Mucosa of descending colon (tissue), 3 donors: ENCODE data around the gene TMEM165. TPM values are rescaled to one million over a fixed set of nuclear protein-coding genes. Genes with fewer than 3 reads are reported as not detected.
"Not testable (repeated sequence)": the region's sequence is repeated elsewhere in the genome, so short reads cannot be mapped to it uniquely, and the experiment has no call there.

Experiments
- ATAC-seq: fragments of 200-7000 bp; cut with Tn5 transposase; one replicate; pipeline ENCODE4 v1.9.1; 2020; ENCODE audit warnings: mild to moderate bottlenecking, moderate library complexity
- DNase-seq, 3 donors: peaks; one replicate each; pipeline ENCODE4 v3.0.0-alpha.2; 2020
- H3K36me3 ChIP-seq: fragments of 200-600 bp; one replicate; pipeline ENCODE4 v1.8.0; 2021; ENCODE audit warnings: low read depth, mild to moderate bottlenecking
- H3K4me1 ChIP-seq: fragments of 200-600 bp; one replicate; pipeline ENCODE4 v1.8.0; 2021; ENCODE audit warnings: low read depth, mild to moderate bottlenecking
- H3K4me3 ChIP-seq: fragments of 200-600 bp; one replicate; pipeline ENCODE4 v1.8.0; 2021; ENCODE audit warnings: mild to moderate bottlenecking
- H3K9me3 ChIP-seq: fragments of 200-600 bp; one replicate; pipeline ENCODE4 v1.8.0; 2021; ENCODE audit warnings: mild to moderate bottlenecking
- CTCF ChIP-seq: fragments of 200-600 bp; IDR thresholded peaks from one replicate; pipeline ENCODE4 v1.8.0; 2022; ENCODE audit warnings: antibody characterized with exemption, mild to moderate bottlenecking
- intact Hi-C, 2 donors: fragments of 100-400 bp; cut with DNase I in 1 of 2; cut with micrococcal nuclease in 1 of 2; formaldehyde crosslinking; loops; one replicate each; pipeline versions ENCODE4 v1.11.0 to v1.11.1; 2022; cut with DNase I, micrococcal nuclease
- total RNA-seq, 3 donors: library from RNA; stranded (reverse); fragmentation: NEBNext Ultra II Directional in 2 of 3; extraction: Animal tissue kit (Norgen Biotek cat#: 25700) in 2 of 3; gene quantifications; one replicate each; pipeline versions ENCODE4 v1.2.1 to v1.2.4, GENCODE V29; 2021 to 2023
- donor health status: DM: no; HTN: no; CAD: no; lungs with moderate emphysema.
- donor health status: DM: no; HTN: no; CAD: no.
- donor health status: DM: no; HTN: yes; CAD: no.

Gene TMEM165
- total RNA-seq, 3 donors from 2014 or later: 56.4 to 85.8 (median 77.6) TPM

GRCh38 chr4:55348466-55348865 is 47.3 kb upstream of the TMEM165 start:
- Histone ChIP-seq H3K9me3 (no peaks in the 10 kb centered on the region), H3K36me3 (no peaks in the 10 kb centered on the region), H3K4me1 (peaks cover 10% of the 10 kb centered on the region), H3K4me3 (no peak overlapping the region)
- intact Hi-C loops: loop anchor here (10.0 kb wide), 2 partner anchors 46 to 206 kb away; partner anchors contain the start of gene TMEM165 (in 1 of the 2)
- TF ChIP-seq CTCF: no peak
- ATAC-seq (no peak), DNase-seq (no peak)

DNA sequence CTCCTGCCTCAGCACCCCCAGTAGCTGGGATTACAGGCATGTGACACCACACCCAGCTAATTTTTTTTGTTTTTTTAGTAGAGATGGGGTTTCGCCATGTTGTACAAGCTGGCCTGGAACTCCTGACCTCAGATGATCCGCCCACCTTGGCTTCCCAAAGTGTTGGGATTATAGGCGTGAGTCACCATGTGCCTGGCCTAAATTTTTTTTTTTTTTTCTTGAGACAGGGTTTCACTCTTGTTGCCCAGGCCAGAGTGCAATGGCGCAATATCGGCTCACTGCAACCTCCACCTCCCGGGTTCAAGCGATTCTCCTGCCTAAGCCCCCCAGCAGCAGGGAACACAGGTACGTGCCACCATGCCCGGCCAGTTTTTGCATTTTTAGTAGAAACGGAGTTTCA is 44.9 kb upstream of the TMEM165 start:
- intact Hi-C loops, H3K36me3 ChIP-seq, ATAC-seq, H3K9me3 ChIP-seq, DNase-seq, H3K4me3 ChIP-seq: not testable (repeated sequence)
- H3K4me1 ChIP-seq: peaks cover 10% of the 10 kb centered on the region

GRCh38 chr4:55351824-55352223 is 43.9 kb upstream of the TMEM165 start:
- no peak for TF ChIP-seq CTCF
- Histone ChIP-seq H3K4me1 (peaks cover 10% of the 10 kb centered on the region), H3K9me3 (no peaks in the 10 kb centered on the region), H3K4me3 (no peak overlapping the region), H3K36me3 (no peaks in the 10 kb centered on the region)
- DNase-seq (no peak), ATAC-seq (no peak)
- intact Hi-C loops: no loop called here

DNA sequence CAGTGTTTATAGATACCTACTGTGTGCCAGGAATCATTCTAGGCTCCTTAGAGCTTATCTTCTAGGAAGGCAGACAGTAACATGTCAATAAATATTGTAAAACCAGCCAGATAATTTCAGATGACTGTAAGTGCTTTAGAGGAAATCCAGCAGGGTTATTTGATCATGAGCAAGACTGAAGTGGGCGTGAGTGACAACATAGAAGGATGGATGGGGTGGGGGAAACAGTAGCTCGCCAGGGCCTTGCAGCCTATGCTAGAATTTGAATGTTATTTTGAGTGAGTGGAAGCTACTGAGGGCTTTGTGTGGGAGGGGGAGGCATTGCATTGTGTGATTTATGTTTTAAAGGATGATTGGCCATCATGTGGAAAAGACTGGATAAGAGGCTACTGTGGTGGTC is 43.0 kb upstream of the TMEM165 start:
- Histone ChIP-seq H3K36me3 (no peaks in the 10 kb centered on the region), H3K9me3 (no peaks in the 10 kb centered on the region), H3K4me1 (peaks cover 2% of the 10 kb centered on the region), H3K4me3 (no peak overlapping the region)
- DNase-seq (no peak), ATAC-seq (no peak)
- TF ChIP-seq CTCF: no peak
- intact Hi-C loops: no loop called here

GRCh38 chr4:55353228-55353747 is 42.5 kb upstream of the TMEM165 start:
- H3K9me3 ChIP-seq, DNase-seq, H3K36me3 ChIP-seq, intact Hi-C loops, H3K4me1 ChIP-seq, H3K4me3 ChIP-seq, ATAC-seq: not testable (repeated sequence)

- no peaks in the 10 kb centered on the region for H3K9me3 ChIP-seq
- peaks cover 10% of the 10 kb centered on the region for H3K4me1 ChIP-seq
- DNase-seq (no peak), ATAC-seq (no peak)
- TF ChIP-seq CTCF: no peak
- intact Hi-C loops: no loop called here
- no peaks in the 10 kb centered on the region for H3K36me3 ChIP-seq
- no peak overlapping the region for H3K4me3 ChIP-seq
These were observed 41.1 kb upstream of the TMEM165 start for GRCh38 chr4:55354648-55355047.

GRCh38 chr4:55355555-55355954 is 40.2 kb upstream of the TMEM165 start:
- no peaks in the 10 kb centered on the region for H3K36me3 ChIP-seq
- intact Hi-C loops: no loop called here

More at GRCh38 chr4:55355555-55355954, 40.2 kb upstream of the TMEM165 start:
- no peak overlapping the region for H3K4me3 ChIP-seq
- no peak for ATAC-seq
- DNase-seq: no peak
- TF ChIP-seq CTCF: no peak
- peaks cover 10% of the 10 kb centered on the region for H3K4me1 ChIP-seq
- no peaks in the 10 kb centered on the region for H3K9me3 ChIP-seq
